OCI-LY3 (cell line): ENCODE results near the gene HMG20A.

Experiments used
- CTCF ChIP-seq: fragments of 200-600, 300-600 bp; sonication (generic); IDR thresholded peaks from 2 replicates; pipeline ENCODE4 v1.5.1; 2014; ENCODE audit warnings: antibody characterized with exemption, low read length, low read depth
- EZH2phosphoT487 ChIP-seq: fragments of 200-600 bp; shearing (Covaris generic); IDR thresholded peaks from 2 replicates; pipeline ENCODE4 v1.6.1; 2018; ENCODE audit warnings: antibody characterized with exemption, mixed run types, low read depth

- TF ChIP-seq CTCF, result no peak
- no peak for TF ChIP-seq EZH2phosphoT487
Observed at GRCh38 chr15:77457905-77458265, 37.2 kb downstream of the HMG20A start.
